Endothelial cell (in vitro differentiated cells): ENCODE results near the gene IGF2BP2. TPM values are rescaled to one million over a fixed set of nuclear protein-coding genes. Genes with fewer than 3 reads are reported as not detected.
"Not testable (repeated sequence)": the region's sequence is repeated elsewhere in the genome, so short reads cannot be mapped to it uniquely, and the experiment has no call there.

Experiments used
- DNase-seq: peaks from one replicate; pipeline ENCODE4 v3.0.0; 2021; ENCODE audit warnings: low spot score
- H3K27ac Mint-ChIP-seq: one replicate; pipeline ENCODE4 v1.8.0; 2021; ENCODE audit warnings: mixed read lengths, inconsistent platforms; ENCODE audit not compliant: unreplicated experiment
- H3K27me3 Mint-ChIP-seq: one replicate; pipeline ENCODE4 v1.8.0; 2021; ENCODE audit warnings: mild to moderate bottlenecking, moderate library complexity, mixed read lengths, inconsistent platforms; ENCODE audit not compliant: unreplicated experiment
- H3K36me3 Mint-ChIP-seq: one replicate; pipeline ENCODE4 v1.8.0; 2021; ENCODE audit warnings: mild to moderate bottlenecking, low read depth, mixed read lengths, inconsistent platforms; ENCODE audit not compliant: unreplicated experiment
- H3K4me1 Mint-ChIP-seq: one replicate; pipeline ENCODE4 v1.8.0; 2021; ENCODE audit warnings: mild to moderate bottlenecking, mixed read lengths, inconsistent platforms; ENCODE audit not compliant: unreplicated experiment
- H3K4me3 Mint-ChIP-seq: one replicate; pipeline ENCODE4 v1.8.0; 2021; ENCODE audit warnings: mild to moderate bottlenecking, mixed read lengths, inconsistent platforms; ENCODE audit not compliant: unreplicated experiment
- H3K9me3 Mint-ChIP-seq: one replicate; pipeline ENCODE4 v1.8.0; 2021; ENCODE audit warnings: mixed read lengths, inconsistent platforms; ENCODE audit not compliant: unreplicated experiment
- CTCF ChIP-seq: fragments of 200-600 bp; sonication (generic); IDR thresholded peaks from one replicate; pipeline ENCODE4 v1.5.0; 2021; ENCODE audit warnings: antibody characterized with exemption; ENCODE audit not compliant: unreplicated experiment
- total RNA-seq: library from RNA; stranded (reverse); fragmentation: NEBNext Ultra II Directional; extraction: Animal tissue kit (Norgen Biotek cat#: 25700); gene quantifications from one replicate; pipeline ENCODE4 v1.2.1, GENCODE V29; 2021; ENCODE audit not compliant: unreplicated experiment

Gene IGF2BP2
- total RNA-seq, 1 donor from 2014 or later, result 165 TPM

- H3K36me3 Mint-ChIP-seq, result peaks cover 10% of the 10 kb centered on the region
- no peak for DNase-seq
- no peak for TF ChIP-seq CTCF
- peaks cover 5% of the 10 kb centered on the region for H3K27me3 Mint-ChIP-seq
- H3K4me1 Mint-ChIP-seq, result peaks cover 47% of the 10 kb centered on the region
- H3K4me3 Mint-ChIP-seq, result no peak overlapping the region
- H3K9me3 Mint-ChIP-seq, result no peaks in the 10 kb centered on the region
- no peak overlapping the region for H3K27ac Mint-ChIP-seq
Measured at GRCh38 chr3:185778821-185779220, 46.0 kb downstream of the IGF2BP2 start.

- H3K4me1 Mint-ChIP-seq, result peaks cover 46% of the 10 kb centered on the region
- H3K9me3 Mint-ChIP-seq, result no peaks in the 10 kb centered on the region
- peaks cover 3% of the 10 kb centered on the region for H3K27me3 Mint-ChIP-seq
- no peak for DNase-seq
- H3K36me3 Mint-ChIP-seq, result peaks cover 10% of the 10 kb centered on the region
- peak overlapping the region; percentile 29 for H3K4me3 Mint-ChIP-seq
- no peak overlapping the region for H3K27ac Mint-ChIP-seq
- TF ChIP-seq CTCF, result no peak
Measured at GRCh38 chr3:185778094-185778493, 46.7 kb downstream of the IGF2BP2 start.

- no peaks in the 10 kb centered on the region for H3K9me3 Mint-ChIP-seq
- no peaks in the 10 kb centered on the region for H3K36me3 Mint-ChIP-seq
- no peak for DNase-seq
- no peaks in the 10 kb centered on the region for H3K27me3 Mint-ChIP-seq
- TF ChIP-seq CTCF, result no peak
- no peak overlapping the region for H3K4me3 Mint-ChIP-seq
- H3K27ac Mint-ChIP-seq, result peak overlapping the region; percentile 80
- H3K4me1 Mint-ChIP-seq, result peaks cover 51% of the 10 kb centered on the region
Measured at GRCh38 chr3:185770109-185770508, 54.7 kb downstream of the IGF2BP2 start.

GRCh38 chr3:185768578-185768982 is 56.3 kb downstream of the IGF2BP2 start:
- peak; percentile 94 for TF ChIP-seq CTCF
- not testable (repeated sequence) for H3K4me3 Mint-ChIP-seq, H3K27ac Mint-ChIP-seq, H3K27me3 Mint-ChIP-seq, H3K36me3 Mint-ChIP-seq, H3K9me3 Mint-ChIP-seq
- peak; percentile 63 for DNase-seq
- H3K4me1 Mint-ChIP-seq, result peaks cover 59% of the 10 kb centered on the region

- H3K27ac Mint-ChIP-seq, result peak overlapping the region; percentile 54
- TF ChIP-seq CTCF, result no peak
- no peaks in the 10 kb centered on the region for H3K9me3 Mint-ChIP-seq
- no peak for DNase-seq
- no peak overlapping the region for H3K4me3 Mint-ChIP-seq
- H3K36me3 Mint-ChIP-seq, result no peaks in the 10 kb centered on the region
- H3K4me1 Mint-ChIP-seq, result peaks cover 62% of the 10 kb centered on the region
- peaks cover 2% of the 10 kb centered on the region for H3K27me3 Mint-ChIP-seq
Measured at GRCh38 chr3:185767002-185767688, 57.7 kb downstream of the IGF2BP2 start.
